Upper lobe of right lung (tissue), 1 donor: ENCODE data around the gene ACOT7. TPM values are rescaled to one million over a fixed set of nuclear protein-coding genes. Genes with fewer than 3 reads are reported as not detected.

Source experiments
- ATAC-seq: fragments of 200-7000 bp; cut with Tn5 transposase; one replicate; pipeline ENCODE4 v1.9.1; 2020; ENCODE audit warnings: mild to moderate bottlenecking, moderate library complexity
- DNase-seq: peaks from one replicate; pipeline ENCODE4 v3.0.0-alpha.2; 2020
- H3K27ac ChIP-seq: fragments of 200-600 bp; one replicate; pipeline ENCODE4 v1.8.0; 2022
- H3K27me3 ChIP-seq: fragments of 200-600 bp; one replicate; pipeline ENCODE4 v1.8.0; 2022; ENCODE audit warnings: mild to moderate bottlenecking
- H3K36me3 ChIP-seq: fragments of 200-600 bp; one replicate; pipeline ENCODE4 v1.8.0; 2022
- H3K4me1 ChIP-seq: fragments of 200-600 bp; one replicate; pipeline ENCODE4 v1.8.0; 2022
- H3K4me3 ChIP-seq: fragments of 200-600 bp; one replicate; pipeline ENCODE4 v1.8.0; 2022; ENCODE audit warnings: mild to moderate bottlenecking
- H3K9me3 ChIP-seq: fragments of 200-600 bp; one replicate; pipeline ENCODE4 v1.8.0; 2022
- CTCF ChIP-seq: fragments of 200-600 bp; IDR thresholded peaks from one replicate; pipeline ENCODE4 v1.8.0; 2022; ENCODE audit warnings: antibody characterized with exemption
- intact Hi-C: fragments of 100-400 bp; cut with DNase I; formaldehyde crosslinking; loops from one replicate; pipeline ENCODE4 v1.11.0; 2022
- total RNA-seq: library from RNA; stranded (reverse); fragmentation: NEBNext Ultra II Directional; extraction: Animal tissue kit (Norgen Biotek cat#: 25700); gene quantifications from one replicate; pipeline ENCODE4 v1.2.1, GENCODE V29; 2021
- donor health status: DM: no; HTN: yes; CAD: no; lungs with severe emphysema.

Gene ACOT7
- total RNA-seq, 1 donor from 2014 or later, result 22.8 TPM

GRCh38 chr1:6246497-6247467 is 146.8 kb downstream of the ACOT7 start:
- Histone ChIP-seq H3K4me1 (peaks cover 24% of the 10 kb centered on the region), H3K27me3 (peaks cover 72% of the 10 kb centered on the region)

GRCh38 chr1:6245869-6246496 is 147.6 kb downstream of the ACOT7 start:
- Histone ChIP-seq H3K27ac (no peak overlapping the region), H3K4me3 (no peak overlapping the region), H3K4me1 (peaks cover 27% of the 10 kb centered on the region), H3K36me3 (no peaks in the 10 kb centered on the region), H3K9me3 (no peaks in the 10 kb centered on the region), H3K27me3 (peaks cover 80% of the 10 kb centered on the region)
- intact Hi-C loops, result loop anchor here (10.0 kb wide), 2 partner anchors 99 to 159 kb away; no protein-coding TSS in a partner anchor
- ATAC-seq, result no peak
- no peak for DNase-seq
- TF ChIP-seq CTCF, result no peak

More at GRCh38 chr1:6246497-6247467, 146.8 kb downstream of the ACOT7 start:
- peak; percentile 90 for DNase-seq
- Histone ChIP-seq H3K36me3 (no peaks in the 10 kb centered on the region), H3K9me3 (no peaks in the 10 kb centered on the region), H3K27ac (no peak overlapping the region), H3K4me3 (no peak overlapping the region)
- intact Hi-C loops, result loop anchor here (10.0 kb wide), 2 partner anchors 98 to 158 kb away; no protein-coding TSS in a partner anchor
- peak; percentile 94 for TF ChIP-seq CTCF
- ATAC-seq, result peak; percentile 76

DNA sequence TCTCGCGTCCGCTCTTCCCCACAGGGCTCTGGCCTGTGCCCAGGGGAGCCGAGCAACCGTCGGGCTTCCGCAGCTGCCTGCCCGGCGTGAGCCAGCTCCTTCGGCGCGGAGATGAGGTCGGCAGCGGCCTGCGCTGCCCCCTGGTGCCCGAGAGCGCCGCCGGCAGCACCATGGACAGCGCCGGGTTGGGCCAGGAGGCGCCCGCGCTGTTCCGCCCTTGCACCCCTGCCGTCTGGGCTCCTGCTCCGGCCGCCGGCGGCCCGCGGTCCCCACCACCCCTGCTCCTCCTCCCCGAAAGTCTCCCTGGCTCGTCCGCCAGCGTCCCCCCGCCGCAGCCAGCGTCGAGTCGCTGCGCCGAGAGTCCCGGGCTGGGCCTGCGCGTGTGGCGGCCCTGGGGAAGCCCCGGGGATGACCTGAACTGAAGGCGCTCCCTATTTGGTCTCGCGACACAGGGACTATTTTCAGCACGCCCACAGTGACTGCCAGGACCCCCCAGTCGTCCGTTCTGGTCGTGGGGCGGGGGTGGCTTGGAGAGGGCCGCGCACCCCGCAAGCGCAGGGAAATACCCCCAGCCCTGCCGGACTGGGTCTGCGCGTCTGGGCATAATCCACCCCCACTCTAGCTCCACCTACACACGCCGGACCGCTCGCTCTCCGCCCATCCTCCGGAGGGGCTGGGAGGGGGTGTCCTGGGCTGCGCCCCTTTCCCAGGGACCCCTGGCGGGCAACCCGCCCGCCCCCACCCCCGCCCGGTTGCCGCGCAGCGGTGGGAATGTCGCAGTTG is 148.3 kb downstream of the ACOT7 start:
- H3K4me1 ChIP-seq, result peaks cover 27% of the 10 kb centered on the region
- intact Hi-C loops, result loop anchor here (10.0 kb wide), 2 partner anchors 100 to 160 kb away; no protein-coding TSS in a partner anchor
- H3K27me3 ChIP-seq, result peaks cover 80% of the 10 kb centered on the region
- DNase-seq (peak; percentile 89), ATAC-seq (peak; percentile 89)
- no peaks in the 10 kb centered on the region for H3K36me3 ChIP-seq
- H3K27ac ChIP-seq, result no peak overlapping the region
- peak; percentile 74 for TF ChIP-seq CTCF
- no peaks in the 10 kb centered on the region for H3K9me3 ChIP-seq
- no peak overlapping the region for H3K4me3 ChIP-seq

DNA sequence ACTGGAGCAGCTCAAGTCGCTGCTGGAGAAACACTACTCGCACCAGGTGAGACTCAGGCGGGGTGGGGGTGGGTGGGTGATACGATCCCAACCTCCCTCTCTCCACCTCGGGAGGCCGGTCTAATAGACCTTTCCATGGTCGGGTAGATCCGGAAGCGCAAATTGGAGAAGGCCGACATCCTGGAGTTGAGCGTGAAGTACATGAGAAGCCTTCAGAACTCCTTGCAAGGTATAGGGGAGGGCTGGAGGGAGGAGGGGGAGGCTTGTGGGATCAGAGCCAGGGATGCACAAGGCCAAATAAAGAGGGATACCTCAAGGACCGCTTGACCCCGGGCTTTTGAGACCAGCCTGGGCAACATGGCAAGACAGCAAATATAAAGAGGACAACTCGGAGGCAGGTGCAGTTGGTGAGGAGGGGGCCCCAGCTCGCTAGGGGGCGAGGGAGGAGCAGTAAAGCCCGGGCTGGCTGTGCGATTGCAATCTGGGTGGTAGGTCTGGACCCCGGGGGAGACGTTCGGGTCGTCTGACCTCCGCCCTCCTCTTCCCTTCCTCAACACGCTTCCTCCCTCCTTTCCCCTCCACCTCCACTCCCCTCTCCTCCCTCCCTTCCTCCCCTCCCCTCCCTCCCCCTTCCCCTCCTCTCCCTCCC is 149.0 kb downstream of the ACOT7 start:
- Histone ChIP-seq H3K4me1 (peaks cover 27% of the 10 kb centered on the region), H3K27ac (no peak overlapping the region), H3K9me3 (no peaks in the 10 kb centered on the region), H3K36me3 (no peaks in the 10 kb centered on the region), H3K4me3 (no peak overlapping the region), H3K27me3 (peaks cover 87% of the 10 kb centered on the region)
- ATAC-seq, result no peak
- intact Hi-C loops, result loop anchor here (10.0 kb wide), 2 partner anchors 100 to 160 kb away; no protein-coding TSS in a partner anchor
- no peak for TF ChIP-seq CTCF
- DNase-seq, result no peak

DNA sequence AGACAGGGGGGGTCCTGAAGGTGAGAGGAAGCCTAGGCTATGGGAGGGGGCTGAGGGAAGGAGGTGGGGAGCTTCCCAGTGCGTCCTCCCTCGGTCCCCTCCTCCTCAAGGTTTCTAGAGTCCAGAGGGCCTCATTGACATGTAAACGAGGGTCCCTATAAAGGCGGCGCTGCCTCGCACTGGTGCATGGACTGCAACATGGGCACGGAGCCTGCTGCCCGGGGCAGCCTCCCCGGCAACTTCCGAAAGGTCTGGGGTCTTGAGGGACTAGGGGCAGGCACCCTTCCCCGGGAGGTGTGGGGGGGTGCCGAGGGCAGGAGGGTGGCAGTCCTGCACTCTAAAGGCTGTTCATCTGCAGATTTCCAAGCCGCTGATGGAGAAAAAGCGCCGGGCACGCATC is 149.6 kb downstream of the ACOT7 start, which contains the start of gene HES3:
HES3 (plus strand) TSS at position 187 of the 400 bp plus-strand sequence; CDS start at position 374, 187 bp downstream.
- H3K4me1 ChIP-seq, result peaks cover 25% of the 10 kb centered on the region
- no peaks in the 10 kb centered on the region for H3K9me3 ChIP-seq
- H3K27me3 ChIP-seq, result peaks cover 89% of the 10 kb centered on the region
- ATAC-seq (no peak), DNase-seq (no peak)
- H3K4me3 ChIP-seq, result no peak within 1 kb of the TSS
- no peak for TF ChIP-seq CTCF
- intact Hi-C loops, result loop anchor here (10.0 kb wide), 2 partner anchors 101 to 161 kb away; no protein-coding TSS in a partner anchor
- H3K27ac ChIP-seq, result no peak within 1 kb of the TSS
- H3K36me3 ChIP-seq, result no peaks in the 10 kb centered on the region
